ENCODE data around the gene EXOC3.

GRCh38 chr5:423626-424261 lies 19.2 kb upstream of the EXOC3 start:
- no peak for TF ChIP-seq CTCF (conservative IDR thresholded peaks at IDR 0.05; ENCODE audit: low read depth, low read length)
- TF ChIP-seq EZH2phosphoT487 (IDR thresholded peaks at IDR 0.05; ENCODE audit: borderline replicate concordance, low read length): no peak
- no peak for TF ChIP-seq EZH2 (IDR thresholded peaks at IDR 0.05; ENCODE audit: low read length, unreplicated experiment)
